ENCODE results near the gene RAPGEF3. TPM values are rescaled to one million over a fixed set of nuclear protein-coding genes. Genes with fewer than 3 reads are reported as not detected.

RAPGEF3 gene
- total and polyA plus RNA-seq, 2 experiments from 2014 or later: 2.1 to 2.6 TPM

DNA sequence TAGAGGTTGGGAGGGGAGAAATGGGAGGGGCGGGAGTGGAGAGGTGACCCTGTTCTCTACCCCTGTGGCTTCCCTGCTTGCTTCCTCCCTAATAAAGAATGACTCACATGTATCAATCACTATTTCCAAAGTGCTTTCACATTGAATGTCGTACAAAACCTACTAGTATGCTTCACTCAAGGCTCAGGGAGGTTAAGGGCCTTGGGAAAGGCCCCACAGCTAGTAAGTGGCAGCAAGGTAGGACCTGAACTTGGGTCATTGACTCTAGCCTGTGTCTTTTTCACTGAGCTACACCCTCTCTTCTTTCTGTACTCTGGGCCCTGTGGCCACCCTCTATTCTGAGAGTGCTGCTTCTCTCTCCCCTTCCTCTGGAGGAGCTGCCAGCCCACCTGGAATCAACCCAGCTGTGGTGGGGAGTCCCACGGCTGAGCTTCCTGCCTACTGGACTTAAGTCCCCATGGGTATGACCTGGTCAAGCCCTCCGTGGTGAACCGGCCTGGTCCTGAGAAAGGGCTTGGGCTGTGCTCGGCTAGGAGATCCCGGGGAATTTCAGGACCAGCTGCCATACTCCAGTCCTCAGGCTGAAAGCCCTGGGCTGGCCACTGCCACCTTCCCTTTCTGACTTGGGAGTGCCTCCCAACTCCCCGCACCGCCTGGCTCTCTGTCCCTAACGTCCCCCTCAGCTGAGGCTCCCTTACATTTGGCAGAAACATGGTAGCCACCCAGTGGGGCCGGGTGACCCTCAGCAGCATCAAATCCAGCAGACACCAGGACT lies 27.4 kb upstream of the RAPGEF3 start:
- Histone ChIP-seq H3K27me3 (no peaks in the 10 kb centered on the region), H3K27ac (no peak overlapping the region), H3K4me2 (no peak overlapping the region), H3K79me2 (no peaks in the 10 kb centered on the region), H3K9me2 (replicated peaks; ENCODE audit: insufficient read depth) (no peaks in the 10 kb centered on the region), H3K4me3 (no peak overlapping the region), H3K36me3 (replicated peaks; ENCODE audit: insufficient read depth, low read depth) (no peaks in the 10 kb centered on the region), H3K4me1 (ENCODE audit: insufficient read depth) (no peaks in the 10 kb centered on the region), H3K9me3 (ENCODE audit: low read depth) (no peaks in the 10 kb centered on the region), H2AFZ (no peak overlapping the region), H4K20me1 (ENCODE audit: insufficient read depth, poor library complexity, severe bottlenecking) (no peaks in the 10 kb centered on the region)
- no peak for DNase-seq (ENCODE audit: low spot score)
- WGBS (ENCODE audit: low lambda C conversion rate, missing lambda C conversion rate): 93% methylated on average over 11 of the region's 11 CpGs
- TF ChIP-seq EZH2phosphoT487 (IDR thresholded peaks at IDR 0.05; ENCODE audit: low read depth, severe bottlenecking, unreplicated experiment): no peak

DNA sequence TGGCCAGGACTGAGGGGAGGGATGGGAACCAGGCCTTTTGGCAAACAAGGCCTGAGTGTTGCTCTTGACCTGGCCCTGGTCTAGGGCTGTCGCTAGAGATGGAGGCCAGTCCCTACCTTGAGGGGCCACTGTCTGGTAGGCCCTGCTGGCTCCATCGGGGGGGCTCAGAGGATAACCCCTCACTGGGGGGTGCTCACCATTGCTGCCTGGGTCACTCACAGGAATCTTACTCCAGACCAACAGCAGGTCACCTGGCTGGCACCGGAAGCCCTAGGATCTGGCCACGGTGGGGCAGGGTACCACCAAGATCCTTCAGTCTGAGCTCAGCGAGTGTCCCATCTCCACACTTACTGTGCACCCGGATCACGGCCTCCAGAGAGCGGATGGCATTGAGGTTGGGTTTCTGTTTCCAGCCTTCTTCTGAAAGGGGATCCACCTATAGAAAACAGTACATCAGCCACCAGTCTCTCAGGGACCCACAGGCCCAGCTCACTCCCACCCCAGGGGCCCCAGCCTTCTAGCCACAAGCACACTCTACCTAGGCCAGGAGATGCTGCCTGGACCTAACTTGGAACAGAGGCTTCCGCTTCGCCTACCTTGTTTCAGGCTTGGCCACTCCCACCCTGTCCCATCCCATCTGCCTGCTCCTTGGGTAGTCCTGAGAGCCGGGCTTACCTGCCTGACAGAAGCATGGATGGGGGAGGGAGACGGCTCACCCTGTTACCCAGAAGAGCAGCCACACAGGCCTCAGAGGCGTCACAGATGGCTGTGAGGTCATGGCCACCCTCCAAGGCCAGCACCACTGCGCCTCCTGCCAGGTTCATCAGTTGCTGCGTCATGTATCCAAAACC lies 26.6 kb upstream of the RAPGEF3 start:
- H2AFZ ChIP-seq: no peak overlapping the region
- DNase-seq (ENCODE audit: low spot score): no peak
- no peak overlapping the region for H3K4me3 ChIP-seq
- H4K20me1 ChIP-seq (ENCODE audit: insufficient read depth, poor library complexity, severe bottlenecking): no peaks in the 10 kb centered on the region
- no peak for TF ChIP-seq EZH2 (IDR thresholded peaks at IDR 0.05; ENCODE audit: borderline replicate concordance)
- no peak for TF ChIP-seq EZH2phosphoT487 (IDR thresholded peaks at IDR 0.05; ENCODE audit: low read depth, severe bottlenecking, unreplicated experiment)
- TF ChIP-seq, protein P1, sequence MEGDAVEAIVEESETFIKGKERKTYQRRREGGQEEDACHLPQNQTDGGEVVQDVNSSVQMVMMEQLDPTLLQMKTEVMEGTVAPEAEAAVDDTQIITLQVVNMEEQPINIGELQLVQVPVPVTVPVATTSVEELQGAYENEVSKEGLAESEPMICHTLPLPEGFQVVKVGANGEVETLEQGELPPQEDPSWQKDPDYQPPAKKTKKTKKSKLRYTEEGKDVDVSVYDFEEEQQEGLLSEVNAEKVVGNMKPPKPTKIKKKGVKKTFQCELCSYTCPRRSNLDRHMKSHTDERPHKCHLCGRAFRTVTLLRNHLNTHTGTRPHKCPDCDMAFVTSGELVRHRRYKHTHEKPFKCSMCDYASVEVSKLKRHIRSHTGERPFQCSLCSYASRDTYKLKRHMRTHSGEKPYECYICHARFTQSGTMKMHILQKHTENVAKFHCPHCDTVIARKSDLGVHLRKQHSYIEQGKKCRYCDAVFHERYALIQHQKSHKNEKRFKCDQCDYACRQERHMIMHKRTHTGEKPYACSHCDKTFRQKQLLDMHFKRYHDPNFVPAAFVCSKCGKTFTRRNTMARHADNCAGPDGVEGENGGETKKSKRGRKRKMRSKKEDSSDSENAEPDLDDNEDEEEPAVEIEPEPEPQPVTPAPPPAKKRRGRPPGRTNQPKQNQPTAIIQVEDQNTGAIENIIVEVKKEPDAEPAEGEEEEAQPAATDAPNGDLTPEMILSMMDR (IDR thresholded peaks at IDR 0.05; ENCODE audit: poor library complexity): no peak
- H3K4me1 ChIP-seq (ENCODE audit: insufficient read depth): no peaks in the 10 kb centered on the region
- no peaks in the 10 kb centered on the region for H3K79me2 ChIP-seq
- no peaks in the 10 kb centered on the region for H3K36me3 ChIP-seq (replicated peaks; ENCODE audit: insufficient read depth, low read depth)
- 94% methylated on average over 14 of the region's 15 CpGs for WGBS (ENCODE audit: low lambda C conversion rate, missing lambda C conversion rate)
- H3K4me2 ChIP-seq: no peak overlapping the region
- H3K9me3 ChIP-seq (ENCODE audit: low read depth): no peaks in the 10 kb centered on the region
- no peak overlapping the region for H3K27ac ChIP-seq
- no peaks in the 10 kb centered on the region for H3K27me3 ChIP-seq
- no peaks in the 10 kb centered on the region for H3K9me2 ChIP-seq (replicated peaks; ENCODE audit: insufficient read depth)

DNA sequence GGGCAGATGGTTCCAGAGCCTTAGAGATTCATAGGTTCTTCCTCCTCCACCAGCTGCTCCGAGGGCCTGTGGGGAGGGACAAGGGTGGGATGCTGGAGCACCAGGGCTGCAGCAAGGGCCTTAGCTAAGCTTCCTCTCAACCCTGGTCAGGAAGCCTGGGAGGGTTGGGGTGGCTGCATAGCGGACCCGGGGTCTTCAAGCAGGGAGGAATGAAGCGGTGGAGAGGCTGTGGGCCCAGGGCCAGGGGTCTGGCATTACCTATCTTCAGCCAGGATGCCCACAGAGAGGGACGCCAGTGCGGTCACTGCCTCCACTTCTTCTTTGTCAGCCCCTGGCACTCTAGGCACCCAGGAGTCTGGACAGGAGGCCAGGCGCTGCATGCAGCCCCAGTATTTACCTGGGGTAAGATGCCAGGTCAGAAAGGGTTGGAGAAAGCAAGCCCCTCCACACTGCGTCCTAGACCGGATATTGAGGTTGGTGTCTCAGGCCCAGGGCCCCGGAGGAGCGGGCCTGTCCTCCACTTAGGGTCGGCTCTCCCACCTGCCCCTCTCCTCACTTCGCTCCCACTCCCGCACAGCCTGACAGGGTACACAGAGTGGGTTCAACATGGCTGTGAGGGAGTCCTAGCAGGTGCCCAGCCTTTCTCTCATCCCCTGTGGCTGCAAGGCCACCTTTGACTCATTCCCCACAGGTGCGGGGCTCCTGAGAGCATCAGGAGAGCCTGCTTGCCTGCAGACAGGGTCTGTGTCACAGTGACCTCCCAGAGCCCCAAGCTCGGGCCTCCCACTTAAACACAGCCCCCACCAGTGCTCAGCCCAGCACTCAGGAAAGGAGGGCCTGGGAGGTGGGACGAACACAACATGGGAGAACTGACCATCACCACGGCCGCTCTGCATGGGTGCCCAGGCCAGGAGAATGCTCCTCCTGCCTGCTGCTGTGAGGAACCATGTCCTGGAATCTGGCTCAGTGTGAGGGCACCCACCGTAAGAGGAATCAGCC lies 25.4 kb upstream of the RAPGEF3 start:
- Histone ChIP-seq H3K27me3 (no peaks in the 10 kb centered on the region), H3K27ac (no peak overlapping the region), H4K20me1 (ENCODE audit: insufficient read depth, poor library complexity, severe bottlenecking) (no peaks in the 10 kb centered on the region), H3K36me3 (replicated peaks; ENCODE audit: insufficient read depth, low read depth) (no peaks in the 10 kb centered on the region), H3K4me3 (no peak overlapping the region), H3K9me2 (replicated peaks; ENCODE audit: insufficient read depth) (no peaks in the 10 kb centered on the region), H3K4me2 (no peak overlapping the region), H3K4me1 (ENCODE audit: insufficient read depth) (no peaks in the 10 kb centered on the region), H2AFZ (no peak overlapping the region), H3K9me3 (ENCODE audit: low read depth) (no peaks in the 10 kb centered on the region), H3K79me2 (no peaks in the 10 kb centered on the region)
- DNase-seq (ENCODE audit: low spot score): no peak
- WGBS (ENCODE audit: low lambda C conversion rate, missing lambda C conversion rate): 94% methylated on average over 20 of the region's 20 CpGs
- TF ChIP-seq, protein P1 (IDR thresholded peaks at IDR 0.05; ENCODE audit: poor library complexity): no peak
- TF ChIP-seq EZH2 (IDR thresholded peaks at IDR 0.05; ENCODE audit: borderline replicate concordance) (no peak), EZH2phosphoT487 (IDR thresholded peaks at IDR 0.05; ENCODE audit: low read depth, severe bottlenecking, unreplicated experiment) (no peak)
